ENCODE results near the gene RUNX3.

The RUNX3 gene

DNA sequence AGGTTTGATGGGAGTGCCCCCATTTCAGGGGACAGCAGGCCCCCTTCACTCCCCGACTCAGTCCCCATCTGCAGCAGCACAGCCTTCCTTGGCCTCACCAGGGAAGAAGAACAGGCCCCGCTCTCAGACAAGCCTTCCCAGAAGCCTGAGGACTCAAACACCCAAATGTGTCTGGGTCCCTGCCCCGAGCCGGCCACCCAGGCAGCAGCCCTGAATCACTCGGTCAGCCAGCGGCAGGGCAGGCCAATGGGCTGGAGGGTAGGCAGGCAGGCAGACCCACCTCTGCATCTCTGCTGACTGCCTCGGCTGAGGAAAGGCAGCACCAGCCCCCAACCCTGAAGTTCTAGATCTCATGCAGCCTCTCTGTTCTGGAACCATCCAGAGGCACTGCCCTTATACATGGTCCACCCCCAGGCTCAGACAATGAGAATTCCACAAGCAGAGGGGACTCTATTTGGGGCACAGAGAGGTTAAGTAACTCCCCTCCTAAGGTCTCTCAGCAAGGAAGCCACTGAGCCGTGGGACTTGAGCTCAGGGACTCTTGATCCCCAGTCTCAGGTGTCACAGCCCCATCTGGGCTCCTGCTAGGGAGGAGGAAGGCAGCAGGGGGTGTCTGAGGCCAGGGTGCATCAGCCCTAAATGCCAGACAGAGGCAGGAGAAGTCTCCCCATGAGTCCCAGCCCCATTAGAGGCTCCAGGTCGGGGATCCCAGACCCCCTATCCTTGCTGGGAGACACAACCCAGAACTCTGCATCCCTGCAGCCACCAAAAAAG is 33.2 kb upstream of the RUNX3 start:
- no peak for DNase-seq (ENCODE audit: low read depth)

DNA sequence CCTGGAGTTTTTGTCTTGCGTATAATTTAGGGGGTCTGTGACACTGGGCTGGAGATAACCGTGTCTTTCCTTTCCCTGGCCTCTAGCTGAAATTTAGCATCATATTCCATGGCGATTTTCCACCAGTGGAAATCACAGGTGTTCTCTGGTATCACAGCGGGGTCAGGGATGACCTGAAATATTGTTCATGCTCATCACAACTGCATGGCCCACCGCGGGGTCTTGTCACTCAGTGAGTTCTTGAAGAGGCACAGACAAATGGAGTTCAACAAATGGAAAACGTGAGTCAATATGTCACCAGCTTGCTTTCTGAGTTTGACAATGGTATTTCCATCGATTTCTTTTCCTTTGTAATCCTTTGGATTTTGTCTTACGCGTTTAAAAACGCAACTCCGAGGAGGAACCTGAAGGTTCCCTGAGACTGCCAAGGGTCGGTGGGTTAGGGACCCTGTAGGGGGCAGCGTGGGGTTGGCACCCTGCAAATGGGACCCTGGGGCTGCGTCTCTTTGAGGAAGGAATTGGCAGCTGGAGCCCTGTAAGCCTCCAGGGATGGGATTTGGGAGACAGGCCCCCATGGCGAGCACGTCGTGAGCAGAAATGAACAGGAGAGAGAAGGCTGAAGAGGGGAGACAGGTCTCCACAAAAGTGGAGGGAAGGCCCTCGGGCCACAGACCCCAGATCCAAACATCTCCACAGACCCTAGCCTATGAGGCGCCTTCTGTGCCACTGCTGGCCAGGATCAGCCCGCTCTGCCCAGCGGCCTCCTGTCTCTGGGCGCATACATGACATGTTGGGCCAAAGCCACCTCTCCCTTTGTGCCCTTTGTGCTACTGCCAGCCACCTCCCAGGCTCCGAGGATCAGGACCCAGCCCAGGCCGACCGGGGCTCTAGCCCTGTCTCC is 32.1 kb upstream of the RUNX3 start:
- DNase-seq (ENCODE audit: low read depth) = no peak

- DNase-seq (ENCODE audit: low read depth) = no peak
Measured at GRCh38 chr1:24961334-24961733, 31.3 kb upstream of the RUNX3 start.

DNA sequence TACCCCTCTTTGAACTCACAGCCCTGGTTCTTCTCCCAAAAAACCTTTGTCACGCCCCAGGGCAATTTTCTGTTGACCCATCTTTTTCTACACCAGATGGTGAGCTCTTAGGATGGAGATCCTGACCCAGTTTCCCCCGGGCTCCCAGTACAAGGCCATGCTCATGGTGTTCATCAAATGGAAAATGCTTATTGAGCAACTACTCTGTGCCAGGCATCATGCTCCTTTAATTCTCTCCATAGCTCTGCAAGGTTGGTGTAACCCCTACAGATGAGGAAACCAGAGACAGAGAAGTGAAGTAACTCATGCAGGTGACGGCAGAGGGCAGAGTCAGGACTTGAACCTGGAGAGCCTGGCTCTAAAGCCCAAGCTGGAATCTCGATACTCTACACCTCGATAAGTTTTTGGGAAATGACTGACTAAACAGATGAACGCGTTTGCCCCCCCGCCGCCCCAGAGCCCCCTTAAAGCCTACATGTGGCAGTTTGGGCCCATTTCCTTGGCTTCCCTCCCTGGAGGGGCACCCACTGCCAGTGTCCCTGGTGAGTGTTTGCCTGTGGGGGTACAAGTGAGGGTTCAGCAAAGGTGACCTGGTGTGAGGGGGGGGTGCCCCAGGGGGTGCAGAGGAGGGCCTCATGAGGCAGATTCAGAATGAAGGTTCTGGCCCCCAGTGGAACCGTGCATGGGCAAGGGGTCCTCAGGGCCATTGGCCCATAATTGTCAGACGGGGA is 30.2 kb upstream of the RUNX3 start:
- no peak for DNase-seq (ENCODE audit: low read depth)

DNA sequence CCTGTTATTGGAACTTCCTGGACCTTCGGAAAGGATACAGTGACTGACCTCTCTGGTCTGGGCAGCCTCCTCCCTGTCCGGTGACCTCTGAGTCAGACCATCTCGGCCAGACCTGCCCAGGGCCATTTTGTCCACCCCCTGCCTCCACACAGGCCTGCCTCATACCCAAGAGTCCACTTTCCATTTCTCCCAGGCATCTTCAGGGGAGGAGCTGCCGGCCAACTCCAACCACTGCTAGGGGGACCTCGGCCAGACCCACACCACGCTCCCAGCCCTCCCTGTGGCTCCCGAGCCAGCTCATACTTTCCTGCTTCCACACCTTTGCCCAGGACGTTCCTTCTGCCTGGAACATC is 29.5 kb upstream of the RUNX3 start:
- DNase-seq (ENCODE audit: low read depth) = no peak

GRCh38 chr1:24958766-24959622 is 28.9 kb upstream of the RUNX3 start:
- DNase-seq (ENCODE audit: low read depth) = no peak

GRCh38 chr1:24957808-24958752 is 28.0 kb upstream of the RUNX3 start:
- DNase-seq (ENCODE audit: low read depth) = no peak

GRCh38 chr1:24957016-24957807 is 27.1 kb upstream of the RUNX3 start:
- no peak for DNase-seq (ENCODE audit: low read depth)

DNA sequence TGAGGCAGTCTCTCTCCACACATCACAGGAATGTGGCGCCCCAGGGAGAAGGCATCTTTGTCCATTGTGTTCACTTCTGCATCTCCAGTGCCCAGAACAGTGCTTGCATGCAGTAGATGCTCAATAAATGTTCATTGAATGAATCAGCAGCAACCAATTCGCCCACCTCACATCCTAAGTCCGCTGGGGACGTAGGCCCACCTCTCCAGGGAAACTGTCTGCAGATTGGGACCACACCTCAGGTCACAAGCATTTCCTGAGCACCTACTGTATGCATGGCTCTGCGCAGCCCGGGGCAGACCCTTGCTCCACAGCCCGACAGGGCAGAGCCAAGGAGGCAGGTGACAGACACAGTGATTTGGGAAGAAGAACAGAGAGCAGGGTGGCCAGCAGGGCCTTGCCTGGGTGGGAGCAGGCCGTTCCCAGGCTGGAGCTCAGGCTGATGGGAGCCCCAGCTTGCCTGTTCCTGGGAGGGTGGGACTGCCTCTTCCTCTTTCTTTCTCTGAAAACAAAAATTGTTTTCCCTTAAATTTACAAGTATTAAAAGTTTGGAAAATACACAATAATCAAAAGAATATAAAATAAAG is 25.8 kb upstream of the RUNX3 start:
- no peak for DNase-seq (ENCODE audit: low read depth)

- DNase-seq (ENCODE audit: low read depth) = no peak
Measured at GRCh38 chr1:24955161-24955560, 25.1 kb upstream of the RUNX3 start.

GRCh38 chr1:24954631-24955030 is 24.6 kb upstream of the RUNX3 start:
- no peak for DNase-seq (ENCODE audit: low read depth)

DNA sequence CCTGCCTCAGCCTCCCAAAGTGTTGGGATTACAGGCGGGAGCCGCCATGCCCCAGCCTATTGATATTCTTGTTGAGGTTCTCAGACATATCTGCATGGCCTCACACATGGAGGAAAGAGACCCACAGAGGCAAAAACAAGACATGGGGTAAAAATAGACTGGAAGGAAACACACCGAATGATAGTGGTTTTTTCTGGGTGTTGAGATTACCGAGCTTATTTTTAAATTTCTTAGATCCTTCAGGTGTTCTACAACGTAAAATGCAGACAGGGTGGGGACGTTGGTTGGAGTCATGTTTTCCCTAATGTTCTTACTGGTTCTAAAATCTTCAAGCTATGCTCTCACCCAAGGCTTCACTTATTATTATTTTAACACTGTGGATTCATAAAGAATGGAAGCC is 23.9 kb upstream of the RUNX3 start:
- no peak for DNase-seq (ENCODE audit: low read depth)

DNA sequence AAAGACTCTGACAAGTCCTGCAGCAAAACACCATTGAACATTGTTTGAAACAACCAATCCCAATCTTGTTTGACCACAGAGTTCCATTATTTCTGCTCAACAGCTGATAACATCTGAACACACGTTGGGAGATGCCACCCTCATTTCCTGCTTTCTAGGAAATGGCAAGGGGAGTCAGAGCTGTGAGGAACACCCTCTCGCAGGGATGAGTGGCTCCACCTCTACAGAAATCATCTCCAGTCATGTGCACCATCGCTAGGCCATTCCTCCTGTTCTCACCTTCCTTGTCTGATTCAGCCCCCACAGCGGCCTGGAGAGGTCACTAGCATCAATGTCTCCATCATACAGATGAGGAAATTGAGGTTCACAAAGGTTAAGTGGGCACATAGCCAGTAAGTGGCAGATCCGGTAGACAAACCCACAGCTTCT is 22.4 kb upstream of the RUNX3 start:
- DNase-seq (ENCODE audit: low read depth) = no peak

GRCh38 chr1:24951810-24952412 is 21.8 kb upstream of the RUNX3 start:
- no peak for DNase-seq (ENCODE audit: low read depth)

- no peak for DNase-seq (ENCODE audit: low read depth)
Measured at GRCh38 chr1:24951337-24951736, 21.3 kb upstream of the RUNX3 start.

- no peak for DNase-seq (ENCODE audit: low read depth)
Measured at GRCh38 chr1:24949331-24949881, 19.3 kb upstream of the RUNX3 start.

DNA sequence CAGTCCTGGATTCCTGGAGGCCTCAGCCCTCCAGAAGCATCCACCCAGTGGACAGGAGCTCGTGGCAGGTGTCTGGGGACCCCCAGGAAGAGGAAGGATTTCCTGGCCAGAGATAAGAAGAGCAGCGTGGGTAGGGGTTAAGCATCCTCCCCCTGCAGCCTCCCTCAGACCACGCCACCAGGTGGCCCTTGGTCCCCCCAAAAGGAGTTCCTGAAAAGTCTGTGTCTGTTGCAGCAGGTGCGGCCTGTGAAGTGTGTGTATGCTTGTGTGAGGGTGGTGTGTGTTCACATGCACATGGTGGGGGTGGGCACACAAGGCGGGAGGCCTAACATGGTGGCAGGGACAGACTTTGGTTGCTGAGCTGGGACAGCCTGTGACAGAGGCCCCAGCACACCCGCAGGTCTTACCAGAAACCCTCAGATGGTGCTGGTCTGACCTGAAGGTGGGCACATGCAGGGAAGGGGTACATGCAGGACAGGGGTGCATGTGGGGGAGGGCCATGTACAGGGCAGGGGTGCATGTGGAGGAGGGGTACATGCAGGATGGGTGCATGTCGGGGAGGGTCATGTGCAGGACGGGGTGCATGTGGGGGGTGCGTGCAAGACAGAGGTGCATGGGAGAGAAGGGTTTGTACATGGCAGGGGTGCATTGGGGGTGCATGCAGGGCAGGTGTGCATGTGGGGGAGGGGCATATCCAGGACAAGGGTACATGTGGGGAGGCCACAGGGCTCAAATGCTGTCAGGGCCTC is 18.2 kb upstream of the RUNX3 start:
- DNase-seq (ENCODE audit: low read depth) = no peak

Measured in stimulated activated CD8-positive, alpha-beta memory T cell treated with anti-CD3 and anti-CD28 coated beads, Interleukin-15, amount 100 ng/mL, for 24 hours (primary cell).